Kidney epithelial cell (primary cell): Measurements from ENCODE around the gene UQCC5. TPM values are rescaled to one million over a fixed set of nuclear protein-coding genes. Genes with fewer than 3 reads are reported as not detected.

ENCODE experiments used
- DNase-seq: peaks from one replicate; pipeline ENCODE4 v3.0.0-alpha.2; 2010; ENCODE audit warnings: low read depth
- H3K27me3 ChIP-seq: 2 replicates; pipeline ENCODE4 v1.6.0; 2011; ENCODE audit warnings: low read length; ENCODE audit not compliant: control insufficient read depth, insufficient read depth
- H3K36me3 ChIP-seq: 2 replicates; pipeline ENCODE4 v1.5.1; 2011; ENCODE audit warnings: low read length; ENCODE audit not compliant: control insufficient read depth, insufficient read depth
- H3K4me3 ChIP-seq: 2 replicates; pipeline ENCODE4 v1.5.1; 2011; ENCODE audit warnings: low read depth, mild to moderate bottlenecking, control low read depth, low read length
- total RNA-seq: library from RNA; depleted of rRNA; stranded (reverse); fragments of >200 nt; gene quantifications from 2 replicates; pipeline ENCODE4 v1.2.3, GENCODE V29; 2015
- TF ChIP-seq, protein P1 (sequence below): IDR thresholded peaks from 2 replicates; pipeline ENCODE4 v1.5.1; 2011; ENCODE audit warnings: mild to moderate bottlenecking, moderate library complexity, low read length, control low read depth, inconsistent platforms; ENCODE audit not compliant: insufficient read depth, poor library complexity, severe bottlenecking

UQCC5 gene
- total RNA-seq, 1 donor from 2014 or later = 97.6 TPM

DNA sequence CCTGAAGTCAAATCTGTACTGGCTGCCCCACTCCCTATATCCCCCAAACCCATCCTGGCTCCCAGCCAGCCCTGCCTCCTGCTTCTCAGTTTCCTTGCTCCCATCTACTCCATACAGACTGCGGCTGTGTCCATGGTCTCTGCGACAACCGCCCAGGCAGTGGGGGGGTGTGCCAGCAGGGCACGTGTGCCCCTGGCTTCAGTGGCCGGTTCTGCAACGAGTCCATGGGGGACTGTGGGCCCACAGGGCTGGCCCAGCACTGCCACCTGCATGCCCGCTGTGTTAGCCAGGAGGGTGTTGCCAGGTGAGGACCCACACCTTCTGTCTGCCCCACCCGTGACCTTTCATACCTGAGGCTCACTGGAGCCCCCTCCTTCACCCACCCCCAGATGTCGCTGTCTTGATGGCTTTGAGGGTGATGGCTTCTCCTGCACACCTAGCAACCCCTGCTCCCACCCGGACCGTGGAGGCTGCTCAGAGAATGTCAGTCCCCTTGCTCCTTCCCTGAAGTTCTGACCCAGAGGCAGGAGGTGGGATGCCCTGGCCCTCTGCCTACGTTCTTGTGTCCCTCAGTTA lies 26.6 kb upstream of the UQCC5 start:
- no peak overlapping the region for H3K4me3 ChIP-seq
- H3K27me3 ChIP-seq = peaks cover 12% of the 10 kb centered on the region
- no peaks in the 10 kb centered on the region for H3K36me3 ChIP-seq
- DNase-seq = no peak
- TF ChIP-seq, protein P1, sequence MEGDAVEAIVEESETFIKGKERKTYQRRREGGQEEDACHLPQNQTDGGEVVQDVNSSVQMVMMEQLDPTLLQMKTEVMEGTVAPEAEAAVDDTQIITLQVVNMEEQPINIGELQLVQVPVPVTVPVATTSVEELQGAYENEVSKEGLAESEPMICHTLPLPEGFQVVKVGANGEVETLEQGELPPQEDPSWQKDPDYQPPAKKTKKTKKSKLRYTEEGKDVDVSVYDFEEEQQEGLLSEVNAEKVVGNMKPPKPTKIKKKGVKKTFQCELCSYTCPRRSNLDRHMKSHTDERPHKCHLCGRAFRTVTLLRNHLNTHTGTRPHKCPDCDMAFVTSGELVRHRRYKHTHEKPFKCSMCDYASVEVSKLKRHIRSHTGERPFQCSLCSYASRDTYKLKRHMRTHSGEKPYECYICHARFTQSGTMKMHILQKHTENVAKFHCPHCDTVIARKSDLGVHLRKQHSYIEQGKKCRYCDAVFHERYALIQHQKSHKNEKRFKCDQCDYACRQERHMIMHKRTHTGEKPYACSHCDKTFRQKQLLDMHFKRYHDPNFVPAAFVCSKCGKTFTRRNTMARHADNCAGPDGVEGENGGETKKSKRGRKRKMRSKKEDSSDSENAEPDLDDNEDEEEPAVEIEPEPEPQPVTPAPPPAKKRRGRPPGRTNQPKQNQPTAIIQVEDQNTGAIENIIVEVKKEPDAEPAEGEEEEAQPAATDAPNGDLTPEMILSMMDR = no peak

DNA sequence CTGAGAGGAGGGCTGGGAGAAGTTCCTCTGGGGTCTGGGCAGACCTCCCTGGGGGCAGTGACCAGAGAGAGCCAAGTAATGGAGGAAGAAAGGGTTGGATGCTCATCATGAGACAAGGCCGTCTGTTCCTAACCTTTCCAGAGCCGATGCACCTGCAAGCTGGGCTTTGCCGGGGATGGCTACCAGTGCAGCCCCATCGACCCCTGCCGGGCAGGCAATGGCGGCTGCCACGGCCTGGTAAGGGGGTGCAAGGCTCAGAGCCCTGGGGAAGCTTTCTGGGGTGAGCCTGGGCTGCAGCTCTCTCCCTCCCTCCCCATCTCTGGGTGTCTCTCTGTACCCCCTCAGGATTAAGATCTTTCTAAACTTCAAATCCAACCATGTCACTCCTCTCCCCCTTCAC lies 24.9 kb upstream of the UQCC5 start:
- Histone ChIP-seq H3K27me3 (peaks cover 16% of the 10 kb centered on the region), H3K4me3 (no peak overlapping the region), H3K36me3 (no peaks in the 10 kb centered on the region)
- DNase-seq = no peak
- TF ChIP-seq, protein P1 = no peak

DNA sequence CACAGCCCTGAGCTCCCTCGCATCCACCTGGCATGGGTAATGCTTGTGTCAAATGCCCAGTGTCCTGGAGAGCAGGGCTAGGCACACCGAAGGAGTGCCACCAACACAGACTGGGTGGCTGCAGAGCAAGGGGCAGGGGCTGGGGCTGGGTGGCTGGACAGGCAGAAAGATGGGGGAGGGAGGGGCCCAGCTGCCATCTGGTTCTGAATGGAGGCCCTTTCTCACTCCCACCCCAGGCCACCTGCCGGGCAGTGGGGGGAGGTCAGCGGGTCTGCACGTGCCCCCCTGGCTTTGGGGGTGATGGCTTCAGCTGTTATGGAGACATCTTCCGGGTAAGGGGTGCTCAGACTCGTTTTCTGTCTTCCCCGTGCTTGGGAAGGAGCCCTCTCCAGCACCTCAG lies 24.3 kb upstream of the UQCC5 start:
- Histone ChIP-seq H3K36me3 (no peaks in the 10 kb centered on the region), H3K27me3 (peaks cover 16% of the 10 kb centered on the region), H3K4me3 (no peak overlapping the region)
- no peak for DNase-seq
- TF ChIP-seq, protein P1 = no peak

DNA sequence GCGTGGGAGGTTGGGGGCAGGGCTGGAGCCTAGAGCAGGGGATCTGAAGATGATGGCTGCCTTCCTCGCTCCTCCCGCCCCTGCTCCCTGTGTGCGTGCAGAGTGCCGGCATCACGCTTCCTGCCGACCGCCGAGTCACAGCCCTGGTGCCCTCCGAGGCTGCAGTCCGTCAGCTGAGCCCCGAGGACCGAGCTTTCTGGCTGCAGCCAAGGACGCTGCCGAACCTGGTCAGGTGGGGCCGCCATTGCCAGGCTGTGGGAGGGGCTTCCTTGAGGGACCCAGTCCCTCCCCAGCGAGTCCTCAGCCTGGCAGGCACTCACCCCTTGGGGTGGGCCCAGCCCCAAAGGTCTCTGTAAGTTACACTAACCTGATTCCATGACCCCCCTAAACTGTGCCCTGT lies 23.7 kb upstream of the UQCC5 start:
- Histone ChIP-seq H3K36me3 (no peaks in the 10 kb centered on the region), H3K4me3 (no peak overlapping the region), H3K27me3 (peaks cover 16% of the 10 kb centered on the region)
- TF ChIP-seq, protein P1 = no peak
- DNase-seq = no peak

DNA sequence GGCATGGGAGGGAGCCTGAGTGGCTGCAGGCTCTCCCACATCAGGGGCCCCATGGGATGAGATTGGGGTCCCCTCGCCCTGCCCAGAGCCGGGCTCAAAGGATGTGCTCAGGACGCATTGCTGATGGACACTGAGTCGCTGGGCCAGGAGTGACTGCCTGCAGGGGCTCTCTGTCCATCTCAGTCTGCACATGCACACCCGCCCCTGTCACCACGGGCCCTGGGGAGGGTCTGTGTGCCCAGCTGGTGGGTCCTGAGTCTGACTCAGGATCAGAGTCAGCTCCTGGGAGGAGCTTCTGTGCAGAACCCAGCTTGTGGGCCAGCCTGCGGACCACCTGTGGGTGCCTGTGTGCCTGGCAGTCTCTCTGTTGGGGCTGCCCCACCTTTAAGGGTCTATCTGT lies 23.1 kb upstream of the UQCC5 start:
- TF ChIP-seq, protein P1 = no peak
- Histone ChIP-seq H3K36me3 (no peaks in the 10 kb centered on the region), H3K4me3 (no peak overlapping the region), H3K27me3 (peaks cover 16% of the 10 kb centered on the region)
- DNase-seq = no peak

DNA sequence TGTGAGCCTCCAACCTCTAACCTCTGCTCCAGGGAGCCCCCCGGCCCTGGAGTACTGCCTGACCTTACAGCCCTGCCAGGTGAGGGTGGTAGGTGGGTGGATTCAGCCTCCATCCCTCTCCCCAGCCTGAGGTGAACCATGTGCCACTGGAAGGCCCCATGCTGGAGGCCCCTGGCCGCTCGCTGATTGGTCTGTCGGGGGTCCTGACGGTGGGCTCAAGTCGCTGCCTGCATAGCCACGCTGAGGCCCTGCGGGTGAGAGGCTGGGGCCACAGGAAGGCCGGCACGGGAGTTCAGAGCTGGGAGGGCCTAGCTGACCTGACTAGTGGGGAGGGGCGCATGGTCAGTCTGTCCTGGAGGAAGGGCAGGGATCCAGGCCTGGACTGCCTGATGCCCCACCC lies 21.8 kb upstream of the UQCC5 start:
- Histone ChIP-seq H3K27me3 (peaks cover 16% of the 10 kb centered on the region), H3K4me3 (no peak overlapping the region), H3K36me3 (no peaks in the 10 kb centered on the region)
- TF ChIP-seq, protein P1 = no peak
- DNase-seq = no peak
